Measurements from ENCODE around the gene ANKRD12. TPM values are rescaled to one million over a fixed set of nuclear protein-coding genes. Genes with fewer than 3 reads are reported as not detected.
A peak's percentile ranks its signal among the peaks of the same experiment; 100 is the strongest.

ANKRD12 gene
- total RNA-seq, 1 donor from 2014 or later: 8.5 TPM

DNA sequence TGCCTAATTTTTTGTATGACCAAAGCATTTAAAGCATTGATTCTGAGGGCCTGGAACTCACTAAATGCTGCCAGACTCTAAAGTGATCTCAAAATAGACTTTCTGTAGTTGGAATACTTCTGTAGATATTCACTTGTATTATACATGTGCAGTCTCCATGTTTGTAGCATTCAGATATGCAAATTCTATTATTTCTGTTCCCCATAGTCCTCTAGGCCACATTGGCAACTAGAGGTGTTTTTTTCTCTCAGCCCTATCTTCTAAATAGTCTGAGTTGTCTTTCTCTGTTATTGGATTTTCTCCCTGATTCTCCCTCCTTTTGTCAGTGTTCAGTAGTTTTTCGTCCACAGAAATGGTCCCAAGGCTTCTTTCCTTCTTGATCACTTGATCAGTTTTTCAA lies 38.5 kb downstream of the ANKRD12 start:
- no peak for DNase-seq (ENCODE audit: low read depth)
- no peak overlapping the region for H3K4me3 ChIP-seq (ENCODE audit: low read depth, low read length)
- TF ChIP-seq, protein P1, sequence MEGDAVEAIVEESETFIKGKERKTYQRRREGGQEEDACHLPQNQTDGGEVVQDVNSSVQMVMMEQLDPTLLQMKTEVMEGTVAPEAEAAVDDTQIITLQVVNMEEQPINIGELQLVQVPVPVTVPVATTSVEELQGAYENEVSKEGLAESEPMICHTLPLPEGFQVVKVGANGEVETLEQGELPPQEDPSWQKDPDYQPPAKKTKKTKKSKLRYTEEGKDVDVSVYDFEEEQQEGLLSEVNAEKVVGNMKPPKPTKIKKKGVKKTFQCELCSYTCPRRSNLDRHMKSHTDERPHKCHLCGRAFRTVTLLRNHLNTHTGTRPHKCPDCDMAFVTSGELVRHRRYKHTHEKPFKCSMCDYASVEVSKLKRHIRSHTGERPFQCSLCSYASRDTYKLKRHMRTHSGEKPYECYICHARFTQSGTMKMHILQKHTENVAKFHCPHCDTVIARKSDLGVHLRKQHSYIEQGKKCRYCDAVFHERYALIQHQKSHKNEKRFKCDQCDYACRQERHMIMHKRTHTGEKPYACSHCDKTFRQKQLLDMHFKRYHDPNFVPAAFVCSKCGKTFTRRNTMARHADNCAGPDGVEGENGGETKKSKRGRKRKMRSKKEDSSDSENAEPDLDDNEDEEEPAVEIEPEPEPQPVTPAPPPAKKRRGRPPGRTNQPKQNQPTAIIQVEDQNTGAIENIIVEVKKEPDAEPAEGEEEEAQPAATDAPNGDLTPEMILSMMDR (conservative IDR thresholded peaks at IDR 0.05; ENCODE audit: low read depth, low read length): no peak

DNA sequence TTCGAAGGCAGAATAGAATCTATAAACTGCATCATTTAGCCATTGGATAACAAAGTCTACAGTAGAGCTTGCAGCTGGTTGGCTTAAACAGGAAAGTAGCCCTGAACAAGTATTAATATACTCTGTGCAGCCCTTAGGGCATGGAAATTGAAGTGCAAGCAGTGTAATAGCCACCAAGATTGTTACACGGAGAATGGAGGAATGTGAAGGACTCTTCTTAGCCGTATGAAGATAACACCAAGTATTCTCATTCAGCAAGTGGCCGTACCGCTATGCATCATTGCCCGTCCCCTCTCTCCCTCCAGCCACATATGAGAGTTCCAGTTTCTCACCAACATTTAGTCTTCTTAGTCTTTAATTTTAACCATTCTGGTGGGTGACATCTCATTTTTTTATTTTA lies 40.5 kb downstream of the ANKRD12 start:
- no peak for DNase-seq (ENCODE audit: low read depth)
- TF ChIP-seq, protein P1 (conservative IDR thresholded peaks at IDR 0.05; ENCODE audit: low read depth, low read length): no peak
- H3K4me3 ChIP-seq (ENCODE audit: low read depth, low read length): no peak overlapping the region

DNA sequence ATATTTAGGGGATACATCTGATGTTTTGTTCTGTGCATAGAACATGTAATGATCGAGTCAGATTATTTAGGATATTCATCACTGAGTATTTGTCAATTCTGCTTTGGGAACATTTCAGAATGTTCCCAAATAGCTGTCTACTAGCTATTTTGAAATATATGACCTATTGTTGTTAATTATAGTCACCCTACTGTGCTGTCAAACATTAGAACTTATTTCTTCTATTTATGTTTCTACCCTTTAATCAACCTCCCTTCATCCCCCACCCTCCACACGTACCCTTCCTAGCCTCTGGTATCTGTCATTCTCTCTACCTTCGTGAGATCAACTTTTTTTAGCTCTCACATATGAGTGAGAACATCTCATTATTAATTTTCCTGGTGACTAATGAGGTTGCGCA lies 40.9 kb downstream of the ANKRD12 start:
- TF ChIP-seq, protein P1 (conservative IDR thresholded peaks at IDR 0.05; ENCODE audit: low read depth, low read length): no peak
- DNase-seq (ENCODE audit: low read depth): no peak
- no peak overlapping the region for H3K4me3 ChIP-seq (ENCODE audit: low read depth, low read length)

DNA sequence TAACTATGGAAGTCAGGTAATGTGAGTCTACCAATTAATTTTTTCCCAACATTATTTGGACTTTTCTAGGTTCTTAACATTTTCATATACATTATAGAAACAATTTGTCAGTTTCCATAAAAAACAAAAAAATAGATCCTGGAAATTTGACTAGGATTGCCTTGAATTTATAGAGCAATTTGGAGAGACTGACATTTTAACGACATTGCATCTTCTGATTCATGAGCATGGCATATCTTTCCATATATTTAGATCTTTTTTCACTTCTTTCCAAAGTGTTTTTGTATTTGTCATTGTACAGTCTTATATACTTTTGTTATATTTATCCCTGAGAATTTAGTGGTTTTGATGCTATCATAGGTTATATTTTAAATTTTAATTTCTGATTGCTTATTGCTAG lies 42.0 kb downstream of the ANKRD12 start:
- TF ChIP-seq, protein P1 (conservative IDR thresholded peaks at IDR 0.05; ENCODE audit: low read depth, low read length): no peak
- no peak for DNase-seq (ENCODE audit: low read depth)
- no peak overlapping the region for H3K4me3 ChIP-seq (ENCODE audit: low read depth, low read length)

DNA sequence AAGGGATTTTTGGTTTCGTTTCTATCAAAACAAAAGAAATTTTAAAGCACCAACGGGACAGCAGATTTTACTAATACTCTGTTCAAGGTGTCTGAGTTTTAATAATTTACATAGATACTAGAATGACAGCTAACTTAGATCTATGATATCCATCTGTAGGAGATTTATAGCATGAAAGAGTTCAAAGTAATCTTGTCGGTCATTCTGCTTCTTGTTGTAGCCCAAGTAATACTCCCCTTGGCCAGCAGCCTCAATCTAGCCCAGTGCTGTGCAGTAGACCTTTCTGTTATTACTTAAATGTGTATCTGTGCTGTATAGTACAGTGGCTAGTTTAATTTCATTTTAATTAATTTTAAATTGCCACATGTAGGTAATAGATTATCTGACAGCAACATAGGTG lies 44.7 kb downstream of the ANKRD12 start:
- no peak for DNase-seq (ENCODE audit: low read depth)
- no peak overlapping the region for H3K4me3 ChIP-seq (ENCODE audit: low read depth, low read length)
- TF ChIP-seq, protein P1 (conservative IDR thresholded peaks at IDR 0.05; ENCODE audit: low read depth, low read length): no peak

DNA sequence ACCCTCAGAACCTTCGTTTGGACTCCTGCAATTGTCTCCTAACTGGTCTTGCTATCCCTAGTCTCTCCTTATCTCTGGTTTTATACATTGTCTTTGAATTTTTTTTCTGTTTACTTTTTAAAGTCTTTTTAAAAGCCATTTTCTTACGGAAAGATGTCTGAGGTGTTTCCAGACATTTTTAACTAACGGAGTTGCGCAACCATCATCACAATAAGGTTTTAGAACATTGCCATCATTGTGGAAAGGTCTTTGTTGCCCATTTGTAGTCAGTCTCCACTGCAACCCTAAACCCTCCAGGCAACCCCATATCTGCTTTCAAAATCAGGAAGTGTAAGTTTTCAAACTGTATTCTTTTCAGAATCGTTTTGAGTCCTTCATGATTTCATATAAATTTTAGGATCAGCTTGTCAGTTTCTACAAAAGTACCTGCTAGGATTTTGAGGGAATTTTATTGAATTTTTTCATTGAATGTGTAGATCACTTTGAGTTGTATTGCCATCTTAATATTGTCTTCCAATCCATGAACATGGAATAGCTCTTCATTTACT lies 46.3 kb downstream of the ANKRD12 start:
- no peak overlapping the region for H3K4me3 ChIP-seq (ENCODE audit: low read depth, low read length)
- TF ChIP-seq, protein P1 (conservative IDR thresholded peaks at IDR 0.05; ENCODE audit: low read depth, low read length): no peak

DNA sequence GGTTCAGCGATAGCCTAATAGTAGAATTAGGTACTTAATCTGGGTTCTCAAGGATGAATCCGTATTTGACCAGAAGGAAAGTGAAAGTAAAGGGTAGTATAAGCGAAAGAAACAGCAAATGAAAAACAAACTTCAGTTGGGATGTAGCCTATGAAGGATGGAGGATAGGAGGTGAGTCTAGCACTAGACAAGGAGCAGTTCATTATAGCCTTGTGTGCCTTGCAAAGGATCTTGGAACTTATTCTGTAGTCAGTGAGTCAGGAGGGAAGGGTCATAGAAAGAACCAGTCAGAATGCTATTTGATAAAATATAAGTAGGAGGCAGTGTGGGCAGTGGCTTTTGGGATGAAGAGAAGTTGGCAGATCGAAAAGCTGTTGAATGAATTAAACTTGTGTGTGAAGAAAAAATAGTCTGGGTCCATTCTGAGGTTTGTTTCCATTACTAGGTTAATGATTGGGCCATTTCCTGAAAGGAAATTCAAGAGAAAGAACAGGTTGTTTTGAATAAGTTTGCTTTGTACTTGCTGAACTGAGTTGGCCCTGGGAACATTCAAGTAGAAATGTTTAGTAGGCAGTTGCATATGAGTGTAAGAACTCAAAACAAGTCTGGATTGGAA lies 48.5 kb downstream of the ANKRD12 start:
- H3K4me3 ChIP-seq (ENCODE audit: low read depth, low read length): no peak overlapping the region
- TF ChIP-seq, protein P1 (conservative IDR thresholded peaks at IDR 0.05; ENCODE audit: low read depth, low read length): no peak
- DNase-seq (ENCODE audit: low read depth): peak; percentile 15

More for the DNA sequence above, 46.3 kb downstream of the ANKRD12 start:
- no peak for DNase-seq (ENCODE audit: low read depth)

Data from epithelial cell of proximal tubule (primary cell).